HUDEP-2 (cell line): ENCODE results near the gene TMEM45A.

Source experiments
- DNase-seq, 76 experiments: peaks; one replicate each; lab custom pipeline; 2025; ENCODE audit not compliant: unreplicated experiment in 76 of 76; lab: John Stamatoyannopoulos, UW

Gene TMEM45A

DNA sequence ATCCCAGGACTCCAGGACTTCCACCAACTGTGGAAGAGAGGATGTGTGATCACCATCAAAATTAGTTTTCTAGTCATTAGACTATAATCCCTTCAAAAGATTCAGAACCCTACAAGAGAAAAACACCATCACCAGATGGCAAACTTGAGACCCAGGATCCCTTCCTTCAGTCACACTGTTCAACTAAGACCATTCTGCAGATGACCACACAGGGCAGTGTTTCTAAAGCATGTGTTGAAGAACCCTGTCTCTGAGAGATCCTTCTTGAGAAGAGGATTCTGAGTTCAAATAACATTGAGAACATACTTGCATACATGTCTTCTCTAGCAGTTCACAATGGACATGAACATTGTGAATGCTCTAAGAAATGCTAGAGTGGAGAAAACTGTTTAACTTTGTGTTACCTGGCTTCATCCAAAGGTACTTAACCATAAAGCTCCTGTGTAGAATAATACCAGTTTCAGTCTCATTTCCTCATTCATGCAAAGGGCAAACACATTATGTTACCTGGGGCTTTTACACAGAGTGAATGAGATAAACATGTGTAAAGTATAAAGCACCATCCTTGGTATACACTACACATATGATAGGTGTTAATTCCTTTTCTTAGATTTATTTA lies 114.6 kb downstream of the TMEM45A start:
- peak in 1 of 76 experiments; percentile 10 for DNase-seq

GRCh38 chr3:100609305-100609704 lies 116.9 kb downstream of the TMEM45A start, which contains the start of gene ADGRG7:
ADGRG7 (plus strand) TSS chr3:100609601; CDS start chr3:100609857, 256 bp downstream.
- DNase-seq: no peak

DNA sequence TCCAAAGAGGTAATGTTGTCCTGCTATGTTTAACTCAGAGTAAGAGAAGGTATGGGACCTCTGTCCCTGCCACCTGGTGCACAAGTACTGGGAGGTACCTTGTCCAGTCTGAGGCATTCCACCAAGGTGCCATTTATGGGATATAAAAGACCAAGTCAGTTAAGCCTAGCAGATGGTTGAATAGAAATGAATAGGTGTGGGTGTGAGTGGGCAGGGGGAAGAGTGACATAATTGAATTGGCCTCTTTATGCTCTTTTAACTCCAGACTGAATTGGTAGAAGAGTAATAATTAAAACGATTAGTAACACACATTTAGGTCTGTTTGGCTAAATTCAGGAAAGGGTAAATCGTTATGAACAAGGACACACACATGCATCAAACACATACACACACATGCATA lies 117.5 kb downstream of the TMEM45A start:
- no peak for DNase-seq

- no peak for DNase-seq
Observed at GRCh38 chr3:100611221-100611620, 118.8 kb downstream of the TMEM45A start.

GRCh38 chr3:100613721-100614390 lies 121.4 kb downstream of the TMEM45A start:
- no peak for DNase-seq

DNA sequence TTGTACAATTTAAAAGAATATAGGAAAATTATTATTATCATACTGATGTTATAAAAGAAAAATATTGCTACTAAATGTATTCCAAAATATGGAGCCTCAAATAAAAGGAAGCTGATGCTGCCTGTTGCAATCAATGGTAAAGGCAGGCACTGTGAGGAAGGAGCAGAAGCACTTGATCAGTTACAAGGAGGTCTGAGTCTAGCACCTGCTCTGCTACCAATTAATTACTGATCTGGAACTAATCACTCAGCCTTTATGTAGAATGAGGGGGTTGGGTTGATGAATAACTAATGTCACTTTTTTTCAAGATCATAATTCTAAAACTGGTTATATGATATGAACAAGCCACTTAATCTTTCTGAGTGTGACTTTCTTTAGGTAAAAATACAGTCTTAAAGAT lies 122.5 kb downstream of the TMEM45A start:
- DNase-seq: no peak

DNA sequence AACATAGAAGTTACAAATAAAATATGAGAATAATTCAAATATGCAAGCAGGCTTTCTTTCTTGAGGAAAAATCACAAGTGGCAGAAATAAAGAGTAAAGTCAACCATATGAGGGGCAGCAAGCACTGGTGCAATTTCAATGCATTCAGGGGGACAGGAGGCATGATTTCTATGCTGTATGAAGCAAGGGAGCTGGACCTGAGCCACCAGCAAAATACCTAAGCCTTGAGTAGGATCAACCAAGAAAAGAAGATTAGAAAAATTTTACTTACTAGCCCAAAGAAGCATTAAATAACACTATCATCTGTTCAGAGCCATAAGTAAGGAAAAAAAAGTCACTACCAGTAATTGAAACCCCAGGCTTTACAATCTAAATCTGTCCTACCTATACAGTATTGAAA lies 123.3 kb downstream of the TMEM45A start:
- no peak for DNase-seq

GRCh38 chr3:100621251-100621650 lies 128.8 kb downstream of the TMEM45A start:
- no peak for DNase-seq
